ENCODE results near the gene TCEAL9.

- TF ChIP-seq POLR2A (IDR thresholded peaks at IDR 0.05) (no peak), CTCF (IDR thresholded peaks at IDR 0.05) (no peak)
These were observed 28.4 kb downstream of the TCEAL9 start for GRCh38 chrX:103384672-103385071.
